Peyer's patch (tissue), 4 donors: ENCODE results near the gene YY1.

Experiments used
- CTCF ChIP-seq, 6 experiments: fragments of 450-650 bp in 4 of 6; fragments of 200-600 bp in 2 of 6; sonication (generic) in 1 of 6; IDR thresholded peaks; one replicate each; pipeline ENCODE4 v1.5.1; 2017 to 2019; ENCODE audit warnings: antibody characterized with exemption in 6 of 6, mild to moderate bottlenecking in 3 of 6, moderate library complexity in 1 of 6
- POLR2A ChIP-seq, 2 donors: fragments of 450-650 bp; IDR thresholded peaks; one replicate each; pipeline ENCODE4 v1.5.1; 2017; ENCODE audit warnings: antibody characterized with exemption in 2 of 2, mild to moderate bottlenecking in 2 of 2, moderate library complexity in 2 of 2

GRCh38 chr14:100323121-100323941 is 84.4 kb downstream of the YY1 start, which contains the start of gene SLC25A47:
- no peak for TF ChIP-seq CTCF (IDR thresholded peaks at IDR 0.05)
- no peak for TF ChIP-seq POLR2A (IDR thresholded peaks at IDR 0.05)
